ENCODE results near the gene BMERB1. TPM values are rescaled to one million over a fixed set of nuclear protein-coding genes. Genes with fewer than 3 reads are reported as not detected.
"Not testable (repeated sequence)": the region's sequence is repeated elsewhere in the genome, so short reads cannot be mapped to it uniquely, and the experiment has no call there.

Gene BMERB1
- polyA plus RNA-seq, 4 donors: 0.89 to 20.9 (median 4.7) TPM

DNA sequence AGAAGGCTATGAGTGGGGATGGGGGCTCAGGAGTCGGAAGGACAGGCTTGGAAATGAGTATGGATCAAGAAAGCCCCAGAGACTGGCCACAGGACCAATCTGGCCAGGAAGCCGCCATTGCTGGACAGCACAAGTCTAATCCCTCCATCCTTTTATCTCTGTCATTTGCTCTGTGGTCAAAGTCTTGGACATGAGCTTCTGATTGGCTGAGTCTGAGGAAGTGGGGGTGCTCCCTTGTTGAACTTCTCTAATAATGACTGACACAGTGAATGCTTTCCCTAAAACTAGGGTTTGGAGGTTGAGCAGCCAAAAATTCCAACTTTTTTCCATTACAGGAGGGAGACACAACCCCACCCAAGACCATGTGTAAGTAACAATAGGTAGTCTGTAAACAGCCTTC, 111.2 kb downstream of the BMERB1 start:
- H3K9me3 ChIP-seq (ENCODE audit: control insufficient read depth in 2 of 2, insufficient read depth in 1 of 2, low read depth in 1 of 2, low read length in 1 of 2): peaks cover 0 to 18% of the 10 kb centered on the region in 2 donors
- DNase-seq: no peak
- WGBS, 3 donors: 93 to 97% (median 93%) methylated on average over 2 of the region's 2 CpGs
- FAIRE-seq: no peak
- H3K4me3 ChIP-seq (ENCODE audit: low read depth in 1 of 3, low read length in 3 of 3): no peak overlapping the region
- H3K36me3 ChIP-seq (ENCODE audit: control insufficient read depth in 3 of 3, insufficient read depth in 2 of 3, low read depth in 1 of 3, low read length in 3 of 3): no peaks in the 10 kb centered on the region
- no peaks in the 10 kb centered on the region for H3K4me1 ChIP-seq (ENCODE audit: control insufficient read depth in 3 of 3, insufficient read depth in 2 of 3, low read depth in 1 of 3, low read length in 2 of 3)
- no peak overlapping the region for H3K27ac ChIP-seq (ENCODE audit: low read depth in 1 of 3, low read length in 2 of 3)
- no peaks in the 10 kb centered on the region for H3K27me3 ChIP-seq (ENCODE audit: control insufficient read depth in 3 of 3, insufficient read depth in 3 of 3, low read length in 3 of 3)

GRCh38 chr16:15547072-15547767, 112.8 kb downstream of the BMERB1 start:
- not testable (repeated sequence) for H3K4me1 ChIP-seq (ENCODE audit: control insufficient read depth in 3 of 3, insufficient read depth in 2 of 3, low read depth in 1 of 3, low read length in 2 of 3); FAIRE-seq; H3K27me3 ChIP-seq (ENCODE audit: control insufficient read depth in 3 of 3, insufficient read depth in 3 of 3, low read length in 3 of 3); H3K36me3 ChIP-seq (ENCODE audit: control insufficient read depth in 3 of 3, insufficient read depth in 2 of 3, low read depth in 1 of 3, low read length in 3 of 3); H3K4me3 ChIP-seq (ENCODE audit: low read depth in 1 of 3, low read length in 3 of 3); H3K27ac ChIP-seq (ENCODE audit: low read depth in 1 of 3, low read length in 2 of 3)
- 80 to 91% (median 85%) methylated on average over 13 of the region's 13 CpGs for WGBS, 3 donors
- peaks cover 0 to 16% of the 10 kb centered on the region in 2 donors for H3K9me3 ChIP-seq (ENCODE audit: control insufficient read depth in 2 of 2, insufficient read depth in 1 of 2, low read depth in 1 of 2, low read length in 1 of 2)
- peak in 1 of 2 donors; percentile 12 for DNase-seq

- Histone ChIP-seq H3K36me3 (ENCODE audit: control insufficient read depth in 3 of 3, insufficient read depth in 2 of 3, low read depth in 1 of 3, low read length in 3 of 3) (no peaks in the 10 kb centered on the region), H3K27me3 (ENCODE audit: control insufficient read depth in 3 of 3, insufficient read depth in 3 of 3, low read length in 3 of 3) (no peaks in the 10 kb centered on the region), H3K4me1 (ENCODE audit: control insufficient read depth in 3 of 3, insufficient read depth in 2 of 3, low read depth in 1 of 3, low read length in 2 of 3) (no peaks in the 10 kb centered on the region), H3K9me3 (ENCODE audit: control insufficient read depth in 2 of 2, insufficient read depth in 1 of 2, low read depth in 1 of 2, low read length in 1 of 2) (peaks cover 0 to 12% of the 10 kb centered on the region in 2 donors), H3K4me3 (ENCODE audit: low read depth in 1 of 3, low read length in 3 of 3) (no peak overlapping the region), H3K27ac (ENCODE audit: low read depth in 1 of 3, low read length in 2 of 3) (no peak overlapping the region)
- DNase-seq (no peak), FAIRE-seq (no peak)
- WGBS, 3 donors: 92 to 94% (median 93%) methylated on average over 6 of the region's 6 CpGs
Measured at GRCh38 chr16:15547768-15548096, 113.3 kb downstream of the BMERB1 start.

GRCh38 chr16:15548482-15548891, 114.1 kb downstream of the BMERB1 start:
- no peaks in the 10 kb centered on the region for H3K36me3 ChIP-seq (ENCODE audit: control insufficient read depth in 3 of 3, insufficient read depth in 2 of 3, low read depth in 1 of 3, low read length in 3 of 3)
- peaks cover 0 to 4% of the 10 kb centered on the region in 2 donors for H3K9me3 ChIP-seq (ENCODE audit: control insufficient read depth in 2 of 2, insufficient read depth in 1 of 2, low read depth in 1 of 2, low read length in 1 of 2)
- 69 to 77% (median 71%) methylated on average over 3 of the region's 3 CpGs for WGBS, 3 donors
- H3K27me3 ChIP-seq (ENCODE audit: control insufficient read depth in 3 of 3, insufficient read depth in 3 of 3, low read length in 3 of 3): no peaks in the 10 kb centered on the region
- no peak overlapping the region for H3K4me3 ChIP-seq (ENCODE audit: low read depth in 1 of 3, low read length in 3 of 3)
- DNase-seq (no peak), FAIRE-seq (no peak)
- no peak overlapping the region for H3K27ac ChIP-seq (ENCODE audit: low read depth in 1 of 3, low read length in 2 of 3)
- H3K4me1 ChIP-seq (ENCODE audit: control insufficient read depth in 3 of 3, insufficient read depth in 2 of 3, low read depth in 1 of 3, low read length in 2 of 3): no peaks in the 10 kb centered on the region

GRCh38 chr16:15552507-15552906, 118.1 kb downstream of the BMERB1 start:
- Histone ChIP-seq H3K4me3 (ENCODE audit: low read depth in 1 of 3, low read length in 3 of 3) (no peak overlapping the region), H3K27me3 (ENCODE audit: control insufficient read depth in 3 of 3, insufficient read depth in 3 of 3, low read length in 3 of 3) (no peaks in the 10 kb centered on the region), H3K27ac (ENCODE audit: low read depth in 1 of 3, low read length in 2 of 3) (no peak overlapping the region), H3K9me3 (ENCODE audit: control insufficient read depth in 2 of 2, insufficient read depth in 1 of 2, low read depth in 1 of 2, low read length in 1 of 2) (no peaks in the 10 kb centered on the region), H3K4me1 (ENCODE audit: control insufficient read depth in 3 of 3, insufficient read depth in 2 of 3, low read depth in 1 of 3, low read length in 2 of 3) (no peaks in the 10 kb centered on the region), H3K36me3 (ENCODE audit: control insufficient read depth in 3 of 3, insufficient read depth in 2 of 3, low read depth in 1 of 3, low read length in 3 of 3) (no peaks in the 10 kb centered on the region)
- DNase-seq: no peak
- FAIRE-seq: no peak
- WGBS, 3 donors: 76 to 83% (median 81%) methylated on average over 6 of the region's 6 CpGs

GRCh38 chr16:15553313-15554088, 119.1 kb downstream of the BMERB1 start:
- FAIRE-seq (no peak), DNase-seq (no peak)
- 80 to 85% (median 85%) methylated on average over 10 of the region's 10 CpGs for WGBS, 3 donors
- Histone ChIP-seq H3K27ac (ENCODE audit: low read depth in 1 of 3, low read length in 2 of 3) (no peak overlapping the region), H3K36me3 (ENCODE audit: control insufficient read depth in 3 of 3, insufficient read depth in 2 of 3, low read depth in 1 of 3, low read length in 3 of 3) (no peaks in the 10 kb centered on the region), H3K9me3 (ENCODE audit: control insufficient read depth in 2 of 2, insufficient read depth in 1 of 2, low read depth in 1 of 2, low read length in 1 of 2) (no peaks in the 10 kb centered on the region), H3K4me3 (ENCODE audit: low read depth in 1 of 3, low read length in 3 of 3) (no peak overlapping the region), H3K27me3 (ENCODE audit: control insufficient read depth in 3 of 3, insufficient read depth in 3 of 3, low read length in 3 of 3) (no peaks in the 10 kb centered on the region), H3K4me1 (ENCODE audit: control insufficient read depth in 3 of 3, insufficient read depth in 2 of 3, low read depth in 1 of 3, low read length in 2 of 3) (no peaks in the 10 kb centered on the region)

DNA sequence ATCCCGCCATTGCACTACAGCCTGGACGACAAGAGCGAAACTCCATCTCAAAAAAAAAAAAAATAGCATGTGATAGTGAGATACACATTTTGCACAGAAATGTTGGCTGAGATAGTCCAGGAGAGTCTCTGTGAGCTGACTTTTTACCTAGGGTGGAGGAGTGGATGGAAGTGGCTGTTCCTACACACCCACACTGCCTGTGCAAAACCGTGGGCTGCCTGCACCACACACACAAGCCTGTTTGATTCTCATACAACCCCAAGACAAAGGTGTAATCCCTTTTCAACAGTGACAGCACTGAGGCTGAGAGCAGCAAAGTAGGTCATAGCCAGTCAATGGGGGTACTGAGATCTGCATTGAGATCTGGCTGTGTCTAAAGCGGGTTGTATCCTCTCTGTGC, 121.7 kb downstream of the BMERB1 start:
- Histone ChIP-seq H3K9me3 (ENCODE audit: control insufficient read depth in 2 of 2, insufficient read depth in 1 of 2, low read depth in 1 of 2, low read length in 1 of 2) (no peaks in the 10 kb centered on the region), H3K27me3 (ENCODE audit: control insufficient read depth in 3 of 3, insufficient read depth in 3 of 3, low read length in 3 of 3) (no peaks in the 10 kb centered on the region), H3K36me3 (ENCODE audit: control insufficient read depth in 3 of 3, insufficient read depth in 2 of 3, low read depth in 1 of 3, low read length in 3 of 3) (no peaks in the 10 kb centered on the region), H3K27ac (ENCODE audit: low read depth in 1 of 3, low read length in 2 of 3) (no peak overlapping the region), H3K4me3 (ENCODE audit: low read depth in 1 of 3, low read length in 3 of 3) (no peak overlapping the region), H3K4me1 (ENCODE audit: control insufficient read depth in 3 of 3, insufficient read depth in 2 of 3, low read depth in 1 of 3, low read length in 2 of 3) (no peaks in the 10 kb centered on the region)
- FAIRE-seq: no peak
- WGBS, 3 donors: 87 to 92% (median 88%) methylated on average over 5 of the region's 5 CpGs
- no peak for DNase-seq

DNA sequence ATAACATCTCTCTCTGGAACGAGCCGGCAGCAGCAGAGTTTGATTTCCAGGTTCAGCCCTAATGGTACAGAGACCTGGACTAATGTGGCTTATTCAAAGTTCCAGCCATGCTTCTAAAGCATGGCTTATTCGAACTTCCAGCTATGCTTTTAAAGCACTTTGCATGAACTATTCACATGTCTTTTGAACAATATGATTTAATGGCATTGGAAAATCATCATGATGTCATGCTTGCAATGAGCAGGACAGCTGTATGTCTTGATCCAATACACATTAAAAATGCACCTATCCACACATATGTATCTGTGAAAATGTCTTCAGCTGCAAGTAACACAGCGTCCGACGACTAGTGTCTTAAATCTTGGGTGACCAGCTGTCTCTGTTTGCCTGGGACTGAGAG, 122.9 kb downstream of the BMERB1 start:
- WGBS, 3 donors: 83 to 87% (median 85%) methylated on average over 6 of the region's 6 CpGs
- DNase-seq (no peak), FAIRE-seq (no peak)
- Histone ChIP-seq H3K9me3 (ENCODE audit: control insufficient read depth in 2 of 2, insufficient read depth in 1 of 2, low read depth in 1 of 2, low read length in 1 of 2) (no peaks in the 10 kb centered on the region), H3K36me3 (ENCODE audit: control insufficient read depth in 3 of 3, insufficient read depth in 2 of 3, low read depth in 1 of 3, low read length in 3 of 3) (no peaks in the 10 kb centered on the region), H3K27me3 (ENCODE audit: control insufficient read depth in 3 of 3, insufficient read depth in 3 of 3, low read length in 3 of 3) (no peaks in the 10 kb centered on the region), H3K4me3 (ENCODE audit: low read depth in 1 of 3, low read length in 3 of 3) (no peak overlapping the region), H3K4me1 (ENCODE audit: control insufficient read depth in 3 of 3, insufficient read depth in 2 of 3, low read depth in 1 of 3, low read length in 2 of 3) (no peaks in the 10 kb centered on the region), H3K27ac (ENCODE audit: low read depth in 1 of 3, low read length in 2 of 3) (no peak overlapping the region)

Data from small intestine (tissue), 7 donors.